ENCODE results near the gene HEMK1.

- TF ChIP-seq FOXJ3 (CRISPR knock-in tag; IDR thresholded peaks at IDR 0.05; ENCODE audit: borderline replicate concordance), result no peak
- TF ChIP-seq CTCF (IDR thresholded peaks at IDR 0.05), result no peak
- no peak for TF ChIP-seq PRRX2 (CRISPR knock-in tag; IDR thresholded peaks at IDR 0.05)
These were observed 36.0 kb upstream of the HEMK1 start for GRCh38 chr3:50533316-50533715.
